B cell (primary cell): ENCODE measurements around the gene KLHL7. TPM values are rescaled to one million over a fixed set of nuclear protein-coding genes. Genes with fewer than 3 reads are reported as not detected.

Experiments used
- ATAC-seq: fragments of 200-7000 bp; cut with Tn5 transposase; one replicate; pipeline ENCODE4 v1.10.0; 2021; ENCODE audit warnings: low read depth, mild to moderate bottlenecking, moderate number of reproducible peaks, moderate library complexity
- CTCF ChIA-PET: fragments of 350-600 bp; sonication (Branson Sonifier 250); formaldehyde crosslinking; loops from one replicate; lab custom pipeline; 2021; ENCODE audit warnings: antibody characterized with exemption, inconsistent platforms; lab: Charles Lee
- POLR2A ChIA-PET: fragments of 350-600 bp; sonication (Branson Sonifier 250); formaldehyde crosslinking; loops from one replicate; lab custom pipeline; 2021; ENCODE audit warnings: antibody characterized with exemption; lab: Charles Lee
- DNase-seq: peaks from one replicate; pipeline ENCODE4 v3.0.0; 2013
- H2AFZ ChIP-seq: 2 replicates; pipeline ENCODE4 v1.6.1; 2012; ENCODE audit warnings: mild to moderate bottlenecking, low read depth, low read length; ENCODE audit not compliant: insufficient read depth, poor library complexity, severe bottlenecking
- H3K27ac ChIP-seq, 2 donors: 1 replicate in 1 of 2; 2 replicates in 1 of 2; pipeline ENCODE4 v1.5.1; 2012 to 2013; ENCODE audit warnings: low read length in 2 of 2, mild to moderate bottlenecking in 2 of 2, moderate library complexity in 1 of 2
- H3K27me3 ChIP-seq, 4 experiments: fragments of 200-600 bp in 1 of 4; sonication (generic) in 1 of 4; replicated peaks in 1 of 4; 1 replicate in 2 of 4; 2 replicates in 2 of 4; pipeline versions ENCODE4 v1.6.1 to v1.7.0; 2013 to 2016; ENCODE audit warnings: low read length in 3 of 4, mild to moderate bottlenecking in 2 of 4, mixed read lengths in 1 of 4, moderate library complexity in 1 of 4; ENCODE audit not compliant: insufficient read depth in 4 of 4, control insufficient read depth in 3 of 4; ENCODE audit errors: control extremely low read depth in 1 of 4
- H3K36me3 ChIP-seq, 2 experiments: replicated peaks in 1 of 2; 1 replicate in 1 of 2; 2 replicates in 1 of 2; pipeline versions ENCODE4 v1.6.1 to v1.7.1; 2013; ENCODE audit warnings: low read length in 1 of 2; ENCODE audit not compliant: insufficient read depth in 2 of 2, control insufficient read depth in 1 of 2; ENCODE audit errors: control extremely low read depth in 1 of 2, extremely low read depth in 1 of 2
- H3K4me1 ChIP-seq, 2 donors: fragments of 200-600 bp in 1 of 2; sonication (generic) in 1 of 2; 1 replicate in 1 of 2; 2 replicates in 1 of 2; pipeline versions ENCODE4 v1.5.1 to v1.6.1; 2013 to 2017; ENCODE audit warnings: low read length in 2 of 2; ENCODE audit not compliant: control insufficient read depth in 2 of 2, insufficient read depth in 2 of 2
- H3K4me2 ChIP-seq: replicated peaks from 2 replicates; pipeline ENCODE3; 2012; ENCODE audit warnings: mild to moderate bottlenecking, low read depth, low read length; ENCODE audit not compliant: poor library complexity, severe bottlenecking
- H3K4me3 ChIP-seq, 5 experiments: fragments of 200-600 bp in 1 of 5; sonication (generic) in 1 of 5; 1 replicate in 3 of 5; 2 replicates in 2 of 5; pipeline versions ENCODE4 v1.5.1 to v1.7.0; 2011 to 2016; ENCODE audit warnings: low read length in 4 of 5, mild to moderate bottlenecking in 4 of 5, low read depth in 2 of 5, control low read depth in 1 of 5, moderate library complexity in 1 of 5; ENCODE audit not compliant: insufficient read depth in 1 of 5; ENCODE audit errors: control extremely low read depth in 1 of 5, extremely low read depth in 1 of 5
- H3K79me2 ChIP-seq: fragments of 200-600 bp; sonication (generic); one replicate; pipeline ENCODE4 v1.6.0; 2016; ENCODE audit warnings: low read length; ENCODE audit not compliant: control insufficient read depth, insufficient read depth
- H3K9ac ChIP-seq: fragments of 200-600 bp; sonication (generic); 2 replicates; pipeline ENCODE4 v1.6.1; 2017; ENCODE audit warnings: mild to moderate bottlenecking, low read length, moderate library complexity
- H3K9me3 ChIP-seq, 3 donors: one replicate each; pipeline versions ENCODE4 v1.6.1 to v1.7.1; 2013; ENCODE audit warnings: low read length in 2 of 3; ENCODE audit not compliant: control insufficient read depth in 2 of 3, insufficient read depth in 1 of 3; ENCODE audit errors: control extremely low read depth in 1 of 3
- H4K20me1 ChIP-seq: 2 replicates; pipeline ENCODE4 v1.6.0; 2012; ENCODE audit warnings: mild to moderate bottlenecking, low read length; ENCODE audit not compliant: insufficient read depth, control insufficient read depth, poor library complexity, severe bottlenecking
- H3K27ac Mint-ChIP-seq: one replicate; pipeline ENCODE4 v1.8.0; 2021; ENCODE audit warnings: mixed read lengths
- H3K27me3 Mint-ChIP-seq: one replicate; pipeline ENCODE4 v1.8.0; 2021; ENCODE audit warnings: mixed read lengths
- H3K4me1 Mint-ChIP-seq: one replicate; pipeline ENCODE4 v1.8.0; 2021; ENCODE audit warnings: mixed read lengths
- H3K4me3 Mint-ChIP-seq: one replicate; pipeline ENCODE4 v1.8.0; 2021; ENCODE audit warnings: mixed read lengths
- H3K9me3 Mint-ChIP-seq: one replicate; pipeline ENCODE4 v1.8.0; 2022; ENCODE audit warnings: mixed read lengths; ENCODE audit not compliant: insufficient read depth
- EZH2 ChIP-seq: IDR thresholded peaks from 2 replicates; pipeline ENCODE4 v1.6.1; 2012; ENCODE audit warnings: borderline replicate concordance, low read depth, mild to moderate bottlenecking, moderate library complexity, low read length; ENCODE audit not compliant: insufficient read depth, poor library complexity, severe bottlenecking
- WGBS: methylation state at CpG from one replicate; pipeline ENCODE4 v1.1.5; 2013; ENCODE audit warnings: missing lambda C conversion rate; ENCODE audit not compliant: insufficient coverage; 5-methylcytosine and 5-hydroxymethylcytosine counted together
- intact Hi-C: fragments of 100-400 bp; cut with micrococcal nuclease; formaldehyde crosslinking; loops from one replicate; pipeline ENCODE4 v1.10.0; 2022
- polyA plus RNA-seq: library from polyadenylated mRNA; depleted of rRNA; stranded (reverse); fragments of >200 nt; gene quantifications from 2 replicates; pipeline ENCODE4 v1.2.3, GENCODE V29; 2012
- total RNA-seq, 2 donors: library from RNA; stranded (reverse); fragments of 120-200 nt in 1 of 2; gene quantifications; 1 replicate in 1 of 2; 2 replicates in 1 of 2; pipeline versions ENCODE4 v1.2.3 to v1.2.4, GENCODE V29; 2013 to 2022
- TF ChIP-seq, protein P1 (sequence below): fragments of 200-600 bp; IDR thresholded peaks from one replicate; pipeline ENCODE4 v1.8.0; 2022; ENCODE audit warnings: antibody characterized with exemption, mild to moderate bottlenecking

The KLHL7 gene
- total and polyA plus RNA-seq, 2 donors (not counting 1 experiment from before 2014, with no cell fraction given), result 9.2 to 22.8 TPM

DNA sequence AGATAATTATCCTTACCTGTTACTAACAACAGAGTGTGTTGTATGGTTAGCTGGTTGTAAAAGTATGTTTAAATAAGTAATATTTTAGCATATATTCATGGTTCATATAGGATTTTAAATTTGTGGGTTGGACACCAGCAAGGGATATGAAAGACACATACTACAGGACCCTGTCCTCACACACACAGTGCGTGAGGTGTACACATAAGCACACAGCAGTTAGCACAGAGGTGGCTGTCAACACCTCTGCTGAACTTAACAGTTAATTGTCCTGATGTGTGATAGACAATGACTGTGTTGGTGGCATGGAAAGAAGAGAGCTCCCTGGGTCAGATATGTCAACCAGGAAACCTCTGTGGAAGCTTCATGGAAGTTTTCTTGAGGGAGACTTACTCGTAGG is 53.0 kb downstream of the KLHL7 start:
- peaks cover 2 to 3% of the 10 kb centered on the region in 2 experiments for H3K36me3 ChIP-seq
- Mint-ChIP-seq H3K27ac (no peak overlapping the region), H3K4me1 (no peaks in the 10 kb centered on the region), H3K27me3 (no peaks in the 10 kb centered on the region), H3K4me3 (no peak overlapping the region), H3K9me3 (no peaks in the 10 kb centered on the region)
- H4K20me1 ChIP-seq, result no peaks in the 10 kb centered on the region
- DNase-seq, result no peak
- H3K27ac ChIP-seq, result no peak overlapping the region
- no peak overlapping the region for H3K4me2 ChIP-seq
- TF ChIP-seq, protein P1, sequence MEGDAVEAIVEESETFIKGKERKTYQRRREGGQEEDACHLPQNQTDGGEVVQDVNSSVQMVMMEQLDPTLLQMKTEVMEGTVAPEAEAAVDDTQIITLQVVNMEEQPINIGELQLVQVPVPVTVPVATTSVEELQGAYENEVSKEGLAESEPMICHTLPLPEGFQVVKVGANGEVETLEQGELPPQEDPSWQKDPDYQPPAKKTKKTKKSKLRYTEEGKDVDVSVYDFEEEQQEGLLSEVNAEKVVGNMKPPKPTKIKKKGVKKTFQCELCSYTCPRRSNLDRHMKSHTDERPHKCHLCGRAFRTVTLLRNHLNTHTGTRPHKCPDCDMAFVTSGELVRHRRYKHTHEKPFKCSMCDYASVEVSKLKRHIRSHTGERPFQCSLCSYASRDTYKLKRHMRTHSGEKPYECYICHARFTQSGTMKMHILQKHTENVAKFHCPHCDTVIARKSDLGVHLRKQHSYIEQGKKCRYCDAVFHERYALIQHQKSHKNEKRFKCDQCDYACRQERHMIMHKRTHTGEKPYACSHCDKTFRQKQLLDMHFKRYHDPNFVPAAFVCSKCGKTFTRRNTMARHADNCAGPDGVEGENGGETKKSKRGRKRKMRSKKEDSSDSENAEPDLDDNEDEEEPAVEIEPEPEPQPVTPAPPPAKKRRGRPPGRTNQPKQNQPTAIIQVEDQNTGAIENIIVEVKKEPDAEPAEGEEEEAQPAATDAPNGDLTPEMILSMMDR, result no peak
- TF ChIP-seq EZH2, result no peak
- no peak overlapping the region for H3K4me3 ChIP-seq
- no peak for ATAC-seq
- no peaks in the 10 kb centered on the region for H3K79me2 ChIP-seq
- H3K9me3 ChIP-seq, result no peaks in the 10 kb centered on the region
- intact Hi-C loops, result no loop called here
- POLR2A ChIA-PET, result no interaction called here
- H3K27me3 ChIP-seq, result no peaks in the 10 kb centered on the region
- no peaks in the 10 kb centered on the region for H3K4me1 ChIP-seq
- H2AFZ ChIP-seq, result no peak overlapping the region
- CTCF ChIA-PET, result no interaction called here
- no peak overlapping the region for H3K9ac ChIP-seq
- WGBS, result 100% methylated on average over 1 of the region's 2 CpGs

DNA sequence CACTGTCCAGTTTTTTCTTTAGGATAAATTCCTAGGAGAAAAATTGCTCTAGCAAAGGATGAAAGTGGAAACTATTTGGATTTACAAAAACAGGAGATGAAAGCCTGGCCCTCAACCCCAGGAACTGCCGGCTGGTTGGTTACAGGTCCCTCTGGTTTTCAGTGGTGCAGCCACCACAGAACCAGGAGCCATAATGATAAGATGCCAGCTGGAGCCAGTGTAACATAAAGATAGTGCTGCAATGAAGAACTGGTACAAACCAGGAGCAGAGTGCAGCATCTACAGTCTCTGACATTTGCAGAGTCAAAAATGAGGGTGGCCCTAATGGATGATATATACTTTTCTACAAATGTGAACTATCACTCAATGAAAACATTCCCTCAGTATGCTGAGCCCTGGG is 55.9 kb downstream of the KLHL7 start:
- ChIA-PET CTCF (no interaction called here), POLR2A (no interaction called here)
- H3K4me2 ChIP-seq, result no peak overlapping the region
- 100% methylated on average over 1 of the region's 1 CpG for WGBS
- no peak overlapping the region for H3K9ac ChIP-seq
- Mint-ChIP-seq H3K9me3 (no peaks in the 10 kb centered on the region), H3K27me3 (no peaks in the 10 kb centered on the region), H3K4me1 (no peaks in the 10 kb centered on the region), H3K4me3 (no peak overlapping the region), H3K27ac (no peak overlapping the region)
- H3K4me3 ChIP-seq, result no peak overlapping the region
- H3K27ac ChIP-seq, result no peak overlapping the region
- TF ChIP-seq, protein P1, result no peak
- no peak for TF ChIP-seq EZH2
- H4K20me1 ChIP-seq, result no peaks in the 10 kb centered on the region
- H3K79me2 ChIP-seq, result no peaks in the 10 kb centered on the region
- no peaks in the 10 kb centered on the region for H3K27me3 ChIP-seq
- no peak for DNase-seq
- no peak overlapping the region for H2AFZ ChIP-seq
- no peaks in the 10 kb centered on the region for H3K36me3 ChIP-seq
- no peaks in the 10 kb centered on the region for H3K4me1 ChIP-seq
- no peak for ATAC-seq
- intact Hi-C loops, result no loop called here
- H3K9me3 ChIP-seq, result no peaks in the 10 kb centered on the region
